Smooth muscle cell of the brain vasculature (primary cell): ENCODE measurements around the gene RRAD.

ENCODE experiments used
- DNase-seq: peaks from one replicate; pipeline ENCODE4 v3.0.0-alpha.2; 2012; ENCODE audit warnings: low read depth, low spot score

The RRAD gene

DNA sequence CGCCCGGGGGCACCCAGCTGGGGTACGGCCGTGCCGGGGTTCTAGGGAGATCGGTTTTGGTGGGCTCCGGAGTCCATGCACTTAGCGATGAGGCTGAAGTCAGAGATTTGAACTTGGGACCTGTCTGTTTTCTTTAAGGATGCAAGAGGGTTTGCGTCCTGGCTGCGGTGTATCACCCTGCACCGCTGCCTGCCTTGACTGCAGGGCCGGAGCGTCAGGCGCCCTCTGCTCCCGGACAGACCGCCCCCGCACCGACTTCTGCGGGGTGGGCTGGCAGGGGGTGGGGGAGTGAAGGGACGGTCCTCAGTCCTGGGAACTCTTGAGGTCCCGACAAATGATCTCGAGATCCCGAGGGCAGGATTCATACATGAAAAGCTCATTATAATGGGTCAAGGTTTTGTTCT is 44.3 kb downstream of the RRAD start:
- no peak for DNase-seq

DNA sequence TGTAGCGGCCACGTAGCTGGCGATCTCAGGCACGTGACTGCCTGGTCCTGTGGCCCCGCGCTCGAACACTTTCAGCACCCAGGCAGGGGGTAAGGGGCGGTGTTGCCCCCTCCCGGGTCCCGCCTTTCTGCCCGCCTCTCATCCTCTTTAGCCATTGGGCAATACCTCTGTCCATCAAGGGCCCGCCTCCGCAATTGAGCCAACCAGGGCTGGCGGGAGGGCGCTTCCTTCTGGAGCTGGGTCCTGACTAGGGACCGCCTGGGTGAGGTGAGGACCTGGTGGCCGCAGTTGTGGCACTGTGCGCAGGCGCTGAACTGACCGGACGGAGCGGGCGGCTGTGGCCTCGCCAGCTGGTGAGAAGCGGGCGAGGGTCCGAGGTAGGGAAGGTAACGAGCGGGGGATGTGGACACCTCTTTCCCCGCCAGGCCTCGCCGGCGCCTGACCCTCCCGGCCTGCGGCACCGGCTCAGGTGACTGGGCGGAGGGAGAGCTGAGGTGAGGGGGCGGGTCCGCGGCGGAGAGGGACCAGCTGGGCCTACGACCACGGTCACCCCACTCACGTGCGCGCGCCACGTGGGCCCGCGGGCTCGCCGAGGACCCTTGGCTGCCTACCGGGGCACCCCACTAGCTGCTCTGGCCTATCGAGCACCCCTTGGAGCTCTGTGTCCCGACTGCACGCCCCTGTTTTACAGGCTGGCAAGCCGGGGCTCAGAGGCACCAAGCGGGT is 44.9 kb downstream of the RRAD start, which contains the start of gene PDP2:
PDP2 (plus strand) TSS at position 228 of the 726 bp plus-strand sequence. CDS start 3,770 bp downstream, outside the sequence.
- DNase-seq = peak; percentile 81

DNA sequence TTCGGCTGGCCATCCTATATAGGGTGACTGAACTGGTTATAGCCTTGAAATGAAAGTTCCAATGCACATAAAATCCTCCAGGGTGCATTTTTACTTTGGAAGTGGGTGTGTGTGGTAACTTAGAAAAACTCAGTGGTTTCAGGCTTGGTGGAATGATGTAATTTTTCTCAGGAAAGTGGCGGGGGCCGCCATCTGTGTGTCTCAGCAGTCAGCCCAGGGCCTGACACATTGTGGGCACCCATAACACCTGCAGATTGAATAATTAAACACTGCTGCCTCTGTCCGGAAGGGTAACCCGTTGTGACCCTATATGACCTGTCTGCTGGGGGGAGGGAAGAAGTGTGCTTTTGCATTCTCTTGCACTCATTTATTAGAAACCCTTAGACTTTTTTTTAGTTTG is 47.3 kb downstream of the RRAD start:
- DNase-seq = no peak

DNA sequence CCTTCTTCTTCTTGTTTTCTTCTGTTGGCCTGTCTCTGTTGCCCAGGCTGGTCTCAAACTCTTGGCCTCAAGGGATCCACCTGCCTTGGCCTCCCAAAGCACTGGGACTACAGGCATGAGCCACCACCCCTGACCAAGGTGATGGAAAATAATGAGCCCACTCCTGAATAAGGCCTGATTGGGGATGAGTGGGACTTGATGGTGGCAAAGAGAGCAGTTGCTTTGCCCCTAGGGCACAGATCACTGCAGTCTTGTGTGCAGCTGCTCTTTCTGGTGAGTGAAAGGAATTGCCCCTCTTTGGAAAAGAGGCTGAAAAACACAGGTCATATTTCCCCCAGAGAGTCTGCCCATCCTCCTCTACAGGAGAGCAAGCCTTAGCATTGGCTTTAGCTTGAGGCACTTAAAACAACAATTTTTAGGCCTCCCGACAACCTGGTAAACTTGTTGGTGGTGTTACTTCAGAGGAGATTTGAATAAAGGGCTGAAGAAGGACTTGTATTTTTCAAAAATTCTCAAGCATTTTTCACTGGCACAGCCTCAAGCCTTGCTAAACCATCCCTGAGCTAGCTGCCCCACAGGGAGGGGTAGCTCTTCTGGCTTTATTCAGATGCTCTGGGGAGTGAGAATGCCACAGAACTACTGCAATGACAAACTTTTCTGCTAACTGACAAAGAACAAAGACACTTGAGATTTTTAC is 51.1 kb downstream of the RRAD start:
- no peak for DNase-seq

GRCh38 chr16:66873685-66874055 is 51.7 kb downstream of the RRAD start:
- DNase-seq = no peak

DNA sequence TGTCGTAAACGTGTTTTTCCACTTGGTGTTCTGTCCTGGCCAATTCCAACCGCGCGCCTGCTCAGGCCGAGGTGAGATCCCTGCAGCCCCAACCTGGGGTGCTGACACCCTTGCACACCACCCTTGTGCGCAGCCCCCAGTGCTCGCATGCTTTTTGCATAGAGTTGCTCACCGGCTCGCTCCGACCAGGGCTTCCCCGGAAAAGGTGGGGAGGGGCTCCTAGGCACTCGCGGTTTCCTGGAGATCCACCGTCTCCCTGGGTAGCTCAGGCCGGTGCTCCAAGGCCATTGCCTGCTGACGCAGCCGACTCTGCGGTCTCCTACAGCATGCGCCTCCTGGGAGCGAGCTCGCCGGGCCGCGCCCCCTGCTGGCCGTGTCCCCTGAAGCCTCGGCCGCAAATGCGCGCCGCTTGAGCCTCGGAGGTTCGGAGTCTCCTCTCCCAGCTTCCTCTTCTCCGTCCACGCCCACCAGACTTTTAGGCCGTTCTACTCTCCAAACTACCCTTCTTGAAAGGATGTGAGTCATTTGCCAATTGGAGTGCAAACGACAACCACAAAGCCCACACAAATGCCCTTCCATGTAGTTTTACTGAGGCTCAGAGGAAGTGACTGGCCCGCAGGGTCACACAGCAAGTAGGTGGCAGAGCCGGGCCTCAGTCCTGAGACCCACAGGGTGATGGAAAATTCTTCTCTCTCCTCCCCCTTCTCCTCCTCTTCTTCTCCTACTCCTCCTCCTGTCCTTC is 52.2 kb downstream of the RRAD start:
- peak; percentile 89 for DNase-seq

- DNase-seq = no peak
Observed at GRCh38 chr16:66872559-66872942, 52.8 kb downstream of the RRAD start.

- DNase-seq = no peak
Observed at GRCh38 chr16:66871840-66872239, 53.5 kb downstream of the RRAD start.
